Ectodermal cell (in vitro differentiated cells): ENCODE measurements around the gene TICAM2.
A peak's percentile ranks its signal among the peaks of the same experiment; 100 is the strongest.

Source experiments
- H3K27ac ChIP-seq: 2 replicates; pipeline ENCODE4 v1.7.0; 2013; ENCODE audit warnings: mild to moderate bottlenecking, low read depth, low read length; ENCODE audit not compliant: insufficient read depth, poor library complexity, severe bottlenecking
- H3K27me3 ChIP-seq: 2 replicates; pipeline ENCODE4 v1.7.0; 2013; ENCODE audit warnings: mild to moderate bottlenecking, low read length; ENCODE audit not compliant: insufficient read depth, control insufficient read depth, poor library complexity, severe bottlenecking
- H3K36me3 ChIP-seq: one replicate; pipeline ENCODE4 v1.7.0; 2013; ENCODE audit warnings: low read length; ENCODE audit not compliant: control insufficient read depth, insufficient read depth
- H3K4me1 ChIP-seq: one replicate; pipeline ENCODE4 v1.7.0; 2013; ENCODE audit warnings: low read length; ENCODE audit not compliant: control insufficient read depth, insufficient read depth
- H3K4me3 ChIP-seq: 2 replicates; pipeline ENCODE4 v1.7.0; 2013; ENCODE audit warnings: low read depth, low read length, control low read depth; ENCODE audit not compliant: insufficient read depth
- H3K9me3 ChIP-seq: 2 replicates; pipeline ENCODE4 v1.7.0; 2013; ENCODE audit warnings: mild to moderate bottlenecking, low read length, moderate library complexity; ENCODE audit not compliant: control insufficient read depth
- WGBS, 2 experiments: methylation state at CpG; one replicate each; pipeline ENCODE4 v1.1.7; 2013; ENCODE audit warnings: missing lambda C conversion rate in 2 of 2; 5-methylcytosine and 5-hydroxymethylcytosine counted together

The TICAM2 gene

DNA sequence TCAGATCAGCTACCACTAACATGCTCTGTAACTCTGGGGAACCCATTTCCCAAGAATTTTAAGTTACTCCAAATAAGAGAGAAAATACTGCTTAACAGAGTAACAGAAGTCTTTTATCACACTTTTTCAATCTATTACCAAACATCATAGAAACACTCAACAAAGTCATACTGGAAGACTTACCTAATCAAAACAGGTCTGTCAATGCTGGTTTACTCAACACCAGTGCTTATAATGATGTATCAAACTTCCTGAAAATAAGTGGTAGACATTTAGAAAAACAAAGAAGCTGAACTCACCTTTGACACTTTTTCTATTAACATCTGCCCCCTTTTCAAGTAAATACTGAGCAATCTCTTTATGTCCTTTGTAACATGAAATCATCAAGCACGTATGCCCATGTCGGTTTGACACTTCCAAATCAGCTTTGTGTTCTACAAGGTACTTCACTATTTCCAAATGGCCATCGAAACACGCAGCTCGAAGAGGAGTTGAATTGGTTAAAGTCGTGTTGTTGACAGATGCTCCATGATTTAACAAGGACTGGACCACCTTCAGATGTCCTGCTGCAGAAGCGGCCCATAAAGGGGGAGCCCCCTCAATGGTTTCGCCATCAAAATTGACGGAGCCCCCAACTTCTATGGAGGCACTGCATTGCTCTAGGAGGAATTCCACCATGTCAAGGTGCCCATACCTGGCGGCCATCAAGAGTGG, 59.5 kb downstream of the TICAM2 start:
- H3K27me3 ChIP-seq = no peaks in the 10 kb centered on the region
- peak overlapping the region; percentile 93 for H3K4me3 ChIP-seq
- peaks cover 4% of the 10 kb centered on the region for H3K4me1 ChIP-seq
- no peak overlapping the region for H3K27ac ChIP-seq
- peaks cover 17% of the 10 kb centered on the region for H3K36me3 ChIP-seq
- 55 to 62% methylated on average over 10 of the region's 10 CpGs for WGBS, 2 experiments
- H3K9me3 ChIP-seq = peaks cover 2% of the 10 kb centered on the region

DNA sequence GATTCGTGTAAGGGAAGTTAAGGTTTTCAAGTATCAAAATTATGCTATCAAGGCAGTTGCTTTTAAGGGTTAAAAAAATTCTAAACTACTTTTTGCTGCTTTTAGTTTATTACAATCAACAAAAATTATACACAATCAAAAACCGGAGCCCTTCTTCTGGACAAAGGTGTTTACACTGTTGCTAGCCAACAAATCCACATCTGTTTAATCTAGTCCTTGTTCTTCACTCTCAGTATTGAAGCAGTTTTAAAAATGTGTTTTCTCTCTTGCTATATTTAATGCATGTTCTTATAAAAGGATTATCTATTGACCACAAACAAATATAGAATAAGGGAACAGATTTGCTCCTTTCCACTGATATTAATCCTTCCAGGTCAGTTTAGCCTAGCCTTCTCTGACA, 60.2 kb downstream of the TICAM2 start:
- peak overlapping the region; percentile 93 for H3K4me3 ChIP-seq
- no peaks in the 10 kb centered on the region for H3K27me3 ChIP-seq
- 46 to 54% methylated on average over 2 of the region's 2 CpGs for WGBS, 2 experiments
- peaks cover 17% of the 10 kb centered on the region for H3K36me3 ChIP-seq
- peaks cover 2% of the 10 kb centered on the region for H3K9me3 ChIP-seq
- peaks cover 4% of the 10 kb centered on the region for H3K4me1 ChIP-seq
- no peak overlapping the region for H3K27ac ChIP-seq

DNA sequence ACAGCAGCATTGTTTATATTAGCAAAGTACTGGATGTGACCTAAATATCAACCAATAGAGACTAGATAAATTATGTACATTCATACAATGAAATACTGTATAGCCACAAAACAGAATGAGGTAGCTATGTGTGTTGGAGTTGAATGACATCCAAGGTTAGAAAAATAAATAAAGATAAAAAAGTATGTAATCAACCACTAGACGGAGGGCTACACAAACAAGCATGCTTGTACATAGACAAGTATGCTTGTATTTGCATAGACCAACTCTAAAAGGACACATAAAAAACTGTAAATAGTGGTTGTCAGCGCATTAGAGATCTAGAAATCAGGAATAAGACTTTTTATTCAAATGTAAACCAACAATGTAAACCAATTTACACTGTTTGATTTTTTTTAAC, 60.7 kb downstream of the TICAM2 start:
- peaks cover 22% of the 10 kb centered on the region for H3K36me3 ChIP-seq

DNA sequence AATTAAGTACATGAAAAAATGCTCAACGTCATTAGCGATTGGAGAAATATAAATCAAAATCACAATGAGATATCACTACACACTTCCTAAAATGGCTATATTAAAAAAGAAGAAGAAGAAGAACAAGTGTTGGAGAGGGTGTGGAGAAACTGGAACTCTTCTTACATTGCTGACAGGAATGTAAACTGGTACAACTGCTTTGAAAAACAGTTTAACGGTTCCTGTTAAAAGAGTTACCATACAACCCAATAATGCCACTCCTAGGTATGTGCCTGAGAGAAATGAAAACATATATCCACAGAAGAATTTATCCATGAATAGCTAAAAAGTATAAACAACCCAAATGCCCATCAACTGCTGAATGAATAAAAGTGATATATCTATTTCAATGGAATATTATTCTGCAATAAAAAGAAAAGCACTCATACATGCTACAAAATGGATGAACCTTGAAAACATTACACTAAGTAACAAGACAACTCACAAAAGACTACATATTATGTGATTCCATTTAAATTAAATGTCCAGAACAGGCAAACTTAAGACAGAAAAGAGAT, 66.7 kb downstream of the TICAM2 start:
- peaks cover 28% of the 10 kb centered on the region for H3K36me3 ChIP-seq
- no peaks in the 10 kb centered on the region for H3K27me3 ChIP-seq
- 87 to 100% methylated on average over 1 to 3 of the region's 3 CpGs for WGBS, 2 experiments
- no peak overlapping the region for H3K27ac ChIP-seq
- no peaks in the 10 kb centered on the region for H3K9me3 ChIP-seq
- H3K4me3 ChIP-seq = no peak overlapping the region
- peaks cover 4% of the 10 kb centered on the region for H3K4me1 ChIP-seq

More for the DNA sequence above, 60.7 kb downstream of the TICAM2 start:
- Histone ChIP-seq H3K27ac (no peak overlapping the region), H3K27me3 (no peaks in the 10 kb centered on the region), H3K4me3 (peak overlapping the region; percentile 93), H3K9me3 (peaks cover 2% of the 10 kb centered on the region), H3K4me1 (peaks cover 4% of the 10 kb centered on the region)
- WGBS, 2 experiments = 68 to 80% methylated on average over 1 to 2 of the region's 2 CpGs

DNA sequence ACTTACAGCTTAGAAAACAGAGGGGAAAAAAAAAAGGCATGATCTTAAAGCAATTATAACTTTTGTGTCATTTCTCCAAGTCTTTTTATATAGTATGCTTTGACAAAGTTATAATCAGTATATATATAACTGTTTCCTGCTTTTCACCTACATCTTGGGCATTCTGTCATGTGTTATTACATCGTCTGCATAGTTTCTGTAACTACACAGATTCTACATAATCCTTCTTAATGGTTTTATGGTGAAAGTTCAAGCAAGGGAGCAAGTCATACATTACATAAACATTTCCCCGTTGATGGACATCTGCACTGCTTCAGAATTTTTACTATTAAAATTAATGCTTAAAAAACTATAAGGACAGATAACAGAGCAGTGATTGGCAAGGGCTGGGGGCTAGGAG, 69.8 kb downstream of the TICAM2 start:
- WGBS, 2 experiments = 90 to 100% methylated on average over 1 to 2 of the region's 2 CpGs
- no peak overlapping the region for H3K27ac ChIP-seq
- no peaks in the 10 kb centered on the region for H3K9me3 ChIP-seq
- peaks cover 16% of the 10 kb centered on the region for H3K36me3 ChIP-seq
- no peaks in the 10 kb centered on the region for H3K4me1 ChIP-seq
- H3K4me3 ChIP-seq = no peak overlapping the region
- no peaks in the 10 kb centered on the region for H3K27me3 ChIP-seq

DNA sequence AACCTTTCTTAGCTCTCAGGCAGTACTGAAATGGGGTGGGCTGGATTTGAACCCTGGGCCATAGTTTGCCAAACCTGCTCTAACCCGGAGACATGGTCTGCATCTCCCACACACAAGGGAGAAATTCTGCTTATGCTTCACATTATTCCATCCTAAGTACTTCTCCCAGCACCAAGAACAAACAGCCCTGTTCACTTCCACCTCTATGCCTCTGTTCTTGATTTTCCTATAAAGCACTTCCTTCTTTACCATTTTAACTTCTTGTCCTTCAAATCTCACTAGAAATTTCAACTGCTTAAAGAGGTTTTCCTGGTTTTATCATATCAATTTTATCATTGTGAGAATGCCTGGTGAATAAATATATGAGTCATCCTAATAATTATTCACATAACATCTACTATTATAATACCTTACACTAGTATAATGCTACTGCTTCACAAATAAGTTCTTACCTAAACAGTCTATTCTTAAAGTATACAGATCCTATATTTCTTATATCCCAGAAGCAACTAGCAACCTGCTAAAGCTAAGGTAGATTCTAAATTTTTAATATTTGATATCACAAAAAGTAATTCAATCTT, 70.4 kb downstream of the TICAM2 start:
- H3K27me3 ChIP-seq = no peaks in the 10 kb centered on the region
- no peak overlapping the region for H3K27ac ChIP-seq
- H3K4me1 ChIP-seq = no peaks in the 10 kb centered on the region
- peaks cover 14% of the 10 kb centered on the region for H3K36me3 ChIP-seq
- 80 to 92% methylated on average over 1 of the region's 1 CpG for WGBS, 2 experiments
- H3K9me3 ChIP-seq = no peaks in the 10 kb centered on the region
- H3K4me3 ChIP-seq = no peak overlapping the region

DNA sequence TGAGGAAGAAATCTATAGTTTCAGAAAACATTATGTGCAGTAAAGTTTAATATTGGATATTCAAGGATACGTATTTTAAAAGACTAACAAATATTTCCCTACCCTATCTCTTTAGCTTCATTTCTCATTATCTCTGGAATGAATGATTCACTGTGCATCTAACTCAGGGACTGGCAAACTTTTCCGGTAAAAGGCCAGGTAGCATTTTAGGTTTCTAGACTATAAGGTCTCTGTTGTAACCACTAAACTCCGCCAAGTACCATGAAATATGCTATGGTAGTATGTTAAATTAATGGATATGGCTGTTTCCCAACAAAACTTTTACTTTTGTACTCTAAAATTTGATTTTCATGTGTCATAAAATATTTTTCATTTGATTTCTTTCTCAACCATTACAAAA, 70.9 kb downstream of the TICAM2 start:
- Histone ChIP-seq H3K36me3 (peaks cover 9% of the 10 kb centered on the region), H3K9me3 (no peaks in the 10 kb centered on the region), H3K4me3 (no peak overlapping the region), H3K4me1 (no peaks in the 10 kb centered on the region), H3K27me3 (no peaks in the 10 kb centered on the region), H3K27ac (no peak overlapping the region)
- 98 to 100% methylated on average over 2 to 3 of the region's 3 CpGs for WGBS, 2 experiments

DNA sequence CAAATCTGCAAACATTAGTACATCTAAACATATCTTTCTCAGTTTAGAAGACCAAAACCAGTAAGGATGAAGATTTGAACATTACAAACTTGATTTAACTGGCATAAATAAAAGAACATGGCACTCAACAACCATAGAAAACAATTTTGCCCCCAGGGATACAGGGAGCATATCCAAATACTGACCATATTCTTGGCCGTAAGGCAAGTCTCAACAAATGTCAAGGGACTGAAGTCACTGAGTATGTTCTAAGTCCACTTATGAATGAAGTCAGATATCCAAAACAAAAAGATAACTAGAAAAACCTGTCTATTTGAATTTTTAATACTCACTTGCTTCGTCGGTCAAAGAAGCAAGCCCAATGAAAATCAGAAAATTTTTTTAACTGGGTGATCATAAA, 71.9 kb downstream of the TICAM2 start:
- no peaks in the 10 kb centered on the region for H3K27me3 ChIP-seq
- no peak overlapping the region for H3K27ac ChIP-seq
- H3K4me3 ChIP-seq = no peak overlapping the region
- H3K4me1 ChIP-seq = no peaks in the 10 kb centered on the region
- no peaks in the 10 kb centered on the region for H3K9me3 ChIP-seq
- 94 to 100% methylated on average over 1 to 2 of the region's 3 CpGs for WGBS, 2 experiments
- peaks cover 2% of the 10 kb centered on the region for H3K36me3 ChIP-seq
